Gastroesophageal sphincter (tissue), 3 donors: ENCODE results near the gene IRF6.

Source experiments
- CTCF ChIP-seq, 4 experiments: fragments of 200-600 bp in 2 of 4; fragments of 450-650 bp in 2 of 4; sonication (generic) in 1 of 4; IDR thresholded peaks; one replicate each; pipeline ENCODE4 v1.5.1; 2017 to 2019; ENCODE audit warnings: antibody characterized with exemption in 4 of 4, mild to moderate bottlenecking in 2 of 4, moderate library complexity in 2 of 4
- EP300 ChIP-seq: sonication (generic); formaldehyde crosslinking; IDR thresholded peaks from one replicate; pipeline ENCODE4 v1.6.1; 2017; ENCODE audit warnings: antibody characterized with exemption, mild to moderate bottlenecking
- POLR2A ChIP-seq, 2 donors: fragments of 450-650 bp; IDR thresholded peaks; one replicate each; pipeline ENCODE4 v1.6.1; 2017; ENCODE audit warnings: antibody characterized with exemption in 2 of 2, mild to moderate bottlenecking in 2 of 2, moderate library complexity in 1 of 2

DNA sequence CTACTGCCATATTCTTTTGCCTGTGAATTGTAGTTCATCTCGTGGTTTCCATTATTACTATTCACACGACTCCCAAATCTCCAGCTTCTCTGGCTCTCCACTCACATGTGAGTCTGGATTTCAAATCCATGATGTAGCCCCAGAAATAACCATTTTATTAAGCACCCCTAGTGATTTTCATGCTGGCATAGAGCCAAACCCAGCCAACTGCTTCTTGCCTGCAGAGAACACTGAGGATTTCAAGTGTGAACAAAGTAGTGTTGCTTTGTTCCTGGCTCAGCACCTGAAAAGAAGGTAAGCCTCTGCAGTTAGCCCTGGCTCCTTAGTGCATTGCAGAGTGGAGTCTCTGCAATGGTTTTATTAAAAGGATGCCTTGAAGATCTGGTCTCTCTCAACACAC lies 47.7 kb upstream of the IRF6 start:
- TF ChIP-seq POLR2A (IDR thresholded peaks at IDR 0.05), result no peak
- TF ChIP-seq EP300, result no peak
- TF ChIP-seq CTCF (IDR thresholded peaks at IDR 0.05), result no peak
